Pancreas (tissue), 10 donors: Measurements from ENCODE around the gene PIBF1. TPM values are rescaled to one million over a fixed set of nuclear protein-coding genes. Genes with fewer than 3 reads are reported as not detected.

Experiments
- ATAC-seq, 4 donors: fragments of 200-7000 bp; cut with Tn5 transposase; one replicate each; pipeline versions ENCODE4 v1.8.0 to v1.9.1; 2020; ENCODE audit warnings: mild to moderate bottlenecking in 4 of 4, moderate library complexity in 4 of 4
- DNase-seq, 6 donors: peaks; one replicate each; pipeline ENCODE4 v3.0.0-alpha.2; 2020
- FAIRE-seq: peaks from 2 replicates; lab custom pipeline; 2012; peaks lifted over from hg19 to GRCh38; lab: Jason Lieb, UNC
- H3K27ac ChIP-seq, 4 donors: fragments of 200-600 bp; sonication (generic); 1 replicate in 3 of 4; 2 replicates in 1 of 4; pipeline versions ENCODE4 v1.5.0 to v1.8.0; 2020
- H3K27me3 ChIP-seq, 4 donors: fragments of 200-600 bp; one replicate each; pipeline ENCODE4 v1.8.0; 2021
- H3K36me3 ChIP-seq, 3 donors: fragments of 200-600 bp; sonication (generic) in 1 of 3; one replicate each; pipeline versions ENCODE4 v1.5.0 to v1.8.0; 2020 to 2021
- H3K4me1 ChIP-seq, 3 donors: fragments of 200-600 bp; one replicate each; pipeline ENCODE4 v1.8.0; 2021
- H3K4me3 ChIP-seq, 4 donors: fragments of 200-600 bp; sonication (generic) in 2 of 4; one replicate each; pipeline versions ENCODE4 v1.5.0 to v1.8.0; 2020 to 2021
- H3K9me3 ChIP-seq, 4 donors: fragments of 200-600 bp; one replicate each; pipeline ENCODE4 v1.8.0; 2021
- CTCF ChIP-seq, 4 donors: fragments of 200-600 bp; sonication (generic) in 3 of 4; IDR thresholded peaks; one replicate each; pipeline versions ENCODE4 v1.5.0 to v1.8.0; 2021; ENCODE audit warnings: antibody characterized with exemption in 4 of 4
- WGBS, 2 donors: extraction: QIAGEN DNeasy Blood & Tissue Kit; methylation state at CpG; one replicate each; pipeline ENCODE4 v1.1.7; 2013; 5-methylcytosine and 5-hydroxymethylcytosine counted together
- intact Hi-C, 3 donors: fragments of 100-400 bp; cut with DNase I; formaldehyde crosslinking; loops; one replicate each; pipeline versions ENCODE4 v1.11.1 to v1.14.2; 2022
- polyA plus RNA-seq, 2 donors: library from polyadenylated mRNA; stranded (reverse); fragments of 200-250 nt; gene quantifications; one replicate each; pipeline ENCODE4 v1.2.3, GENCODE V29; 2013
- total RNA-seq, 6 donors: library from RNA; stranded (reverse); fragmentation: NEBNext Ultra II Directional in 4 of 6; extraction: Animal tissue kit (Norgen Biotek cat#: 25700) in 4 of 6; gene quantifications; one replicate each; pipeline versions ENCODE4 v1.2.1 to v1.2.4, GENCODE V29; 2021 to 2023
- donor health status: healthy with polysubstance abuse.
- donor health status: DM: no; HTN: no; CAD: no; lungs with moderate emphysema.
- donor health status: DM: no; HTN: no; CAD: no.
- donor health status: control.
- donor health status: control.
- donor health status: Bipolar disorder and iron deficiency.
- donor health status: DM: yes; HTN: yes; CAD: no.
- donor health status: DM: no; HTN: no; CAD: no.
- donor health status: DM: no; HTN: no; CAD: no.
- donor health status: DM: yes; HTN: yes; CAD: no.

Gene PIBF1
- total and polyA plus RNA-seq, 8 donors: 6.1 to 13.5 (median 8.9) TPM

DNA sequence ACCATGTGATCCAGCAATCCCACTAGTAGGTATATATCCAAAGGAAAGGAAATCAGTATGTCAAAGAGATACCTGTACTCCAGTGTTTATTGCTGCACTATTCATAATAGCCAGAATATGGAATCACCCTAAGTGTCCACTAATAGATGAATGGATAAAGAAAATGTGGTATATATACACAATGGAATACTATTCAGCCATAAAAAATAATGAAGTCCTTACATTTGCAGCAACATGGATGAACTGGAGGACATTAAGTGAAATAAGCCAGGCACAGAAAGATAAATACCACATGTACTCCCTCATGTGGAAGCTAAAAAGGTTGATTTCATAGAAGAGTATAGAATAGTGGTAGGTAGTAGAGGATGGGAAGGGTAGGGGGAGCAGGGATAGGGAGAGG lies 30.7 kb upstream of the PIBF1 start:
- H3K4me3 ChIP-seq: no peak overlapping the region
- no peak for TF ChIP-seq CTCF (IDR thresholded peaks at IDR 0.05)
- H3K36me3 ChIP-seq: peaks cover 0 to 16% (median 0%) of the 10 kb centered on the region in 3 donors
- no peaks in the 10 kb centered on the region for H3K4me1 ChIP-seq
- no peak for DNase-seq
- intact Hi-C loops: no loop called here
- H3K9me3 ChIP-seq: no peaks in the 10 kb centered on the region
- H3K27ac ChIP-seq: no peak overlapping the region
- no peaks in the 10 kb centered on the region for H3K27me3 ChIP-seq
- ATAC-seq: no peak
- FAIRE-seq: no peak

DNA sequence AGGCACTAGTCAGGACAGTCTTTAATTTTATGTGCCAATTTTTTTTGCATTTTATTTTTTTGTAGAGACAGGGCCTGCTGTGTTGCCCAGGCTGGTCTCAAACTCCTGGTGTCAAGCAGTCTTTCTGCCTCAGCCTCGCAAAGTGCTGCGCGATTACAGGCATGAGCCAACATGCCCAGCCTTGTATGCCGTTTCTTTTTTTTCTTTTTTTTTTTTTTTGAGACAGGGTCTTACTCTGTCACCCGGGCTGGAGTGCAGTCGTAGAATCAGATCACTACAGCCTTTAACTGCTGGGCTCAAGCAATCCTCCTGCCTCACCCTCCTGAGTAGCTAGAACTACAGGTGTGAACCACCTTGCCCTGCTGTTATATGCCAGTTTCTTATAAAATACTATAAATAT lies 27.8 kb upstream of the PIBF1 start:
- no peak for TF ChIP-seq CTCF (IDR thresholded peaks at IDR 0.05)
- WGBS, 2 donors: 91 to 93% methylated on average over 6 of the region's 6 CpGs

GRCh38 chr13:72757792-72758535 lies 24.0 kb upstream of the PIBF1 start:
- FAIRE-seq (no peak), DNase-seq (no peak), ATAC-seq (no peak)
- Histone ChIP-seq H3K4me1 (no peaks in the 10 kb centered on the region), H3K27me3 (no peaks in the 10 kb centered on the region), H3K4me3 (no peak overlapping the region), H3K36me3 (peaks cover 0 to 47% (median 13%) of the 10 kb centered on the region in 3 donors), H3K9me3 (no peaks in the 10 kb centered on the region), H3K27ac (no peak overlapping the region)
- no peak for TF ChIP-seq CTCF (IDR thresholded peaks at IDR 0.05)
- WGBS, 2 donors: 72 to 73% methylated on average over 4 of the region's 4 CpGs
- intact Hi-C loops: no loop called here

More for the DNA sequence above, 27.8 kb upstream of the PIBF1 start:
- H3K36me3 ChIP-seq: peaks cover 0 to 21% (median 2%) of the 10 kb centered on the region in 3 donors
- FAIRE-seq (no peak), DNase-seq (no peak), ATAC-seq (no peak)
- H3K27ac ChIP-seq: no peak overlapping the region
- no peak overlapping the region for H3K4me3 ChIP-seq
- H3K4me1 ChIP-seq: no peaks in the 10 kb centered on the region
- intact Hi-C loops: no loop called here
- no peaks in the 10 kb centered on the region for H3K27me3 ChIP-seq
- no peaks in the 10 kb centered on the region for H3K9me3 ChIP-seq

GRCh38 chr13:72760189-72760588 lies 21.7 kb upstream of the PIBF1 start:
- peaks cover 0 to 64% (median 21%) of the 10 kb centered on the region in 3 donors for H3K36me3 ChIP-seq
- ATAC-seq: no peak
- peak; percentile 66 for FAIRE-seq
- no peak for TF ChIP-seq CTCF (IDR thresholded peaks at IDR 0.05)
- no peaks in the 10 kb centered on the region for H3K4me1 ChIP-seq
- no peak overlapping the region for H3K27ac ChIP-seq
- H3K9me3 ChIP-seq: no peaks in the 10 kb centered on the region
- intact Hi-C loops: no loop called here
- 59 to 60% methylated on average over 3 of the region's 3 CpGs for WGBS, 2 donors
- no peak overlapping the region for H3K4me3 ChIP-seq
- DNase-seq: no peak
- H3K27me3 ChIP-seq: no peaks in the 10 kb centered on the region

GRCh38 chr13:72763411-72763810 lies 18.5 kb upstream of the PIBF1 start:
- no peaks in the 10 kb centered on the region for H3K27me3 ChIP-seq
- no peak overlapping the region for H3K27ac ChIP-seq
- intact Hi-C loops: no loop called here
- H3K4me3 ChIP-seq: no peak overlapping the region
- H3K4me1 ChIP-seq: no peaks in the 10 kb centered on the region
- FAIRE-seq (no peak), ATAC-seq (no peak), DNase-seq (no peak)
- H3K36me3 ChIP-seq: peaks cover 0 to 88% (median 36%) of the 10 kb centered on the region in 3 donors
- WGBS, 2 donors: 61 to 73% methylated on average over 2 of the region's 2 CpGs
- TF ChIP-seq CTCF (IDR thresholded peaks at IDR 0.05): no peak
- H3K9me3 ChIP-seq: no peaks in the 10 kb centered on the region
